CD4-positive, alpha-beta memory T cell (primary cell): Measurements from ENCODE around the gene SEC61A2. TPM values are rescaled to one million over a fixed set of nuclear protein-coding genes. Genes with fewer than 3 reads are reported as not detected.

ENCODE experiments used
- CTCF ChIA-PET: fragments of 350-600 bp; sonication (Branson Sonifier 250); formaldehyde crosslinking; loops from one replicate; lab custom pipeline; 2021; ENCODE audit warnings: inconsistent platforms; ENCODE audit not compliant: partially characterized antibody; lab: Charles Lee
- POLR2A ChIA-PET: fragments of 350-600 bp; sonication (Branson Sonifier 250); formaldehyde crosslinking; loops from one replicate; lab custom pipeline; 2021; ENCODE audit not compliant: partially characterized antibody; lab: Charles Lee
- DNase-seq, 5 donors: peaks; one replicate each; pipeline versions ENCODE4 v3.0.0 to v3.0.0-alpha.2; 2020 to 2022; ENCODE audit warnings: mixed read lengths in 1 of 5
- H3K27ac ChIP-seq: one replicate; pipeline ENCODE4 v1.7.0; 2013; ENCODE audit warnings: low read depth, low read length
- H3K27me3 ChIP-seq: 2 replicates; pipeline ENCODE4 v1.7.0; 2013; ENCODE audit warnings: mild to moderate bottlenecking, low read length, moderate library complexity; ENCODE audit not compliant: insufficient read depth
- H3K36me3 ChIP-seq: 2 replicates; pipeline ENCODE4 v1.7.0; 2013; ENCODE audit warnings: mild to moderate bottlenecking, low read length, moderate library complexity; ENCODE audit not compliant: insufficient read depth
- H3K4me1 ChIP-seq: 2 replicates; pipeline ENCODE4 v1.7.0; 2013; ENCODE audit warnings: mild to moderate bottlenecking, low read length, moderate library complexity; ENCODE audit not compliant: insufficient read depth
- H3K4me3 ChIP-seq, 2 donors: one replicate each; pipeline ENCODE4 v1.7.0; 2013; ENCODE audit warnings: low read length in 2 of 2, mild to moderate bottlenecking in 1 of 2
- H3K9me3 ChIP-seq, 2 donors: one replicate each; pipeline ENCODE4 v1.7.0; 2013; ENCODE audit warnings: low read length in 2 of 2, control low read depth in 1 of 2; ENCODE audit not compliant: control insufficient read depth in 1 of 2
- H3K27ac Mint-ChIP-seq, 7 donors: one replicate each; pipeline ENCODE4 v1.8.0; 2020 to 2021; ENCODE audit warnings: mixed read lengths in 7 of 7, mild to moderate bottlenecking in 6 of 7, inconsistent platforms in 3 of 7, moderate library complexity in 3 of 7
- H3K27me3 Mint-ChIP-seq, 2 donors: one replicate each; pipeline ENCODE4 v1.8.0; 2020 to 2021; ENCODE audit warnings: mixed read lengths in 2 of 2
- H3K36me3 Mint-ChIP-seq, 2 donors: one replicate each; pipeline ENCODE4 v1.8.0; 2020 to 2021; ENCODE audit warnings: mixed read lengths in 2 of 2, inconsistent platforms in 1 of 2, mild to moderate bottlenecking in 1 of 2
- H3K4me1 Mint-ChIP-seq, 4 donors: one replicate each; pipeline ENCODE4 v1.8.0; 2020 to 2021; ENCODE audit warnings: mixed read lengths in 4 of 4, mild to moderate bottlenecking in 1 of 4
- H3K4me3 Mint-ChIP-seq, 8 donors: one replicate each; pipeline ENCODE4 v1.8.0; 2020 to 2021; ENCODE audit warnings: mixed read lengths in 8 of 8, mild to moderate bottlenecking in 7 of 8, moderate library complexity in 6 of 8, inconsistent platforms in 3 of 8
- H3K9me3 Mint-ChIP-seq, 8 donors: one replicate each; pipeline ENCODE4 v1.8.0; 2020 to 2021; ENCODE audit warnings: mixed read lengths in 8 of 8, mild to moderate bottlenecking in 5 of 8, inconsistent platforms in 3 of 8, moderate library complexity in 1 of 8
- intact Hi-C: fragments of 100-400 bp; cut with micrococcal nuclease; formaldehyde crosslinking; loops from one replicate; pipeline ENCODE4 v1.15.1; 2023
- microRNA-seq: library from miRNA; unstranded; fragments of <30 nt; microRNA quantifications from one replicate; pipeline ENCODE4 v1.2.0, GENCODE V29; 2021; ENCODE audit warnings: borderline replicate concordance, borderline number of aligned reads, borderline microRNAs expressed, mixed read lengths
- polyA plus RNA-seq, 2 donors: library from polyadenylated mRNA; unstranded; fragments of 300-500 nt; fragmentation: Illumina TruSeq; gene quantifications; one replicate each; pipeline ENCODE4 v1.2.3, GENCODE V29; 2021
- total RNA-seq, 2 experiments: library from RNA; stranded (reverse); gene quantifications; one replicate each; pipeline ENCODE4 v1.2.3, GENCODE V29; 2021

The SEC61A2 gene
- total and polyA plus RNA-seq, 4 experiments from 2014 or later: 1.0 to 13.4 (median 7.1) TPM

DNA sequence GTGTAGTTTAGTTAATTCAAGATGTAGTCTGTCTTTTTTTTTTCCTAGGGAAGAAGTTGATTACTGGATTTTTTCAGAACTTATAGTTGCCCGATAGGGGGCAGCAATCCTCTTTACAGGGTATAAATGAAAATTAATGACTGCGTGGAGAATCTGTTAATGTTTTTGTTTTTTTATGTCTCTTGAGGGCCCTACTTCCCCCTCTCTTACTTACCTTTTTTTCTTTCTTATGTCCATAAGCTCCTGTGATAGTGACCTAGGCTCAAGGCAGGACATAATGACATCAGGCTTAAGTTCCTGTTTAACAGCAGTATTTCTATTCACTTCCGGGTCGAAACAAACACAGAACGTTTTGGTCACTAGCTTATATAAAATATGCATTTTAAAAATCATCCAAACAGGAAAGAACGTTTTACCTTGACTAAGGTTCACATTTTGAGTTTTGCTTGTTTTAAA, 85.3 kb downstream of the SEC61A2 start:
- Histone ChIP-seq H3K9me3 (no peaks in the 10 kb centered on the region), H3K27me3 (no peaks in the 10 kb centered on the region), H3K36me3 (peaks cover 52% of the 10 kb centered on the region), H3K4me1 (peaks cover 6% of the 10 kb centered on the region), H3K4me3 (no peak overlapping the region), H3K27ac (peak overlapping the region; percentile 22)
- peak; percentile 45 to 54 (median 53) for DNase-seq
- Mint-ChIP-seq H3K36me3 (peaks cover 41 to 56% of the 10 kb centered on the region in 2 donors), H3K4me1 (peaks cover 10 to 20% (median 16%) of the 10 kb centered on the region in 4 donors), H3K27ac (peak overlapping the region; percentile 45 to 94 (median 89)), H3K9me3 (no peaks in the 10 kb centered on the region), H3K4me3 (peak overlapping the region; percentile 48 to 79 (median 68)), H3K27me3 (no peaks in the 10 kb centered on the region)
- POLR2A ChIA-PET: interaction anchor here (1.9 to 4.4 kb wide), 2 partner anchors 17 to 19 kb away, joined by 6 to 17 read pairs; partner anchors contain the start of genes CDC123 and NUDT5
- CTCF ChIA-PET: interaction anchor here (0.6 to 6.0 kb wide), 27 partner anchors 9 to 686 kb away, joined by 3 to 54 read pairs (median 4); partner anchors contain the start of genes CDC123 and NUDT5
- intact Hi-C loops: loop anchor here (1.0 to 5.0 kb wide), 4 partner anchors 20 to 883 kb away; partner anchors contain the start of gene NUDT5

Small RNA genes within 50 kb of the gene (microRNA-seq; reads per million reads assigned to microRNA genes)
- gene MIR548AK: not detected

Other genes starting within 250 kb of the SEC61A2 start
- gene UPF2, start 86.9 kb upstream of the SEC61A2 start, total RNA-seq: 10 to 100 TPM; 35.2 to 38.6 TPM
- gene UPF2, start 86.9 kb upstream of the SEC61A2 start, polyA plus RNA-seq: 10 to 100 TPM in 1 of 2 donors, 1 to 10 TPM in 1; 5.4 to 21.1 TPM
- 10 to 100 TPM; 15.7 to 16.5 TPM for gene DHTKD1, start 60.7 kb upstream of the SEC61A2 start, total RNA-seq
- gene DHTKD1, start 60.7 kb upstream of the SEC61A2 start, polyA plus RNA-seq: 1 to 10 TPM; 7.3 to 9.0 TPM
- gene NUDT5, start 66.2 kb downstream of the SEC61A2 start, total RNA-seq: 10 to 100 TPM; 55.6 to 61.2 TPM
- gene NUDT5, start 66.2 kb downstream of the SEC61A2 start, polyA plus RNA-seq: 10 to 100 TPM; 55.6 to 69.4 TPM
- 10 to 100 TPM; 40.7 to 41.8 TPM for gene CDC123, start 66.5 kb downstream of the SEC61A2 start, total RNA-seq
- gene CDC123, start 66.5 kb downstream of the SEC61A2 start, polyA plus RNA-seq: 100 to 1,000 TPM; 101 to 124 TPM
- 10 to 100 TPM; 21.9 to 22.2 TPM for gene CAMK1D, start 219.9 kb downstream of the SEC61A2 start, total RNA-seq
- 10 to 100 TPM in 1 of 2 donors, 1 to 10 TPM in 1; 5.2 to 17.0 TPM for gene CAMK1D, start 219.9 kb downstream of the SEC61A2 start, polyA plus RNA-seq